Peyer's patch (tissue), 4 donors: ENCODE measurements around the gene CROCC.
"Not testable (repeated sequence)": the region's sequence is repeated elsewhere in the genome, so short reads cannot be mapped to it uniquely, and the experiment has no call there.

Source experiments
- POLR2A ChIP-seq, 2 donors: fragments of 450-650 bp; IDR thresholded peaks; one replicate each; pipeline ENCODE4 v1.5.1; 2017; ENCODE audit warnings: antibody characterized with exemption in 2 of 2, mild to moderate bottlenecking in 2 of 2, moderate library complexity in 2 of 2
- TF ChIP-seq, protein P1 (sequence below), 6 experiments: fragments of 450-650 bp in 4 of 6; fragments of 200-600 bp in 2 of 6; sonication (generic) in 1 of 6; IDR thresholded peaks; one replicate each; pipeline ENCODE4 v1.5.1; 2017 to 2019; ENCODE audit warnings: antibody characterized with exemption in 6 of 6, mild to moderate bottlenecking in 3 of 6, moderate library complexity in 1 of 6

- TF ChIP-seq, protein P1, sequence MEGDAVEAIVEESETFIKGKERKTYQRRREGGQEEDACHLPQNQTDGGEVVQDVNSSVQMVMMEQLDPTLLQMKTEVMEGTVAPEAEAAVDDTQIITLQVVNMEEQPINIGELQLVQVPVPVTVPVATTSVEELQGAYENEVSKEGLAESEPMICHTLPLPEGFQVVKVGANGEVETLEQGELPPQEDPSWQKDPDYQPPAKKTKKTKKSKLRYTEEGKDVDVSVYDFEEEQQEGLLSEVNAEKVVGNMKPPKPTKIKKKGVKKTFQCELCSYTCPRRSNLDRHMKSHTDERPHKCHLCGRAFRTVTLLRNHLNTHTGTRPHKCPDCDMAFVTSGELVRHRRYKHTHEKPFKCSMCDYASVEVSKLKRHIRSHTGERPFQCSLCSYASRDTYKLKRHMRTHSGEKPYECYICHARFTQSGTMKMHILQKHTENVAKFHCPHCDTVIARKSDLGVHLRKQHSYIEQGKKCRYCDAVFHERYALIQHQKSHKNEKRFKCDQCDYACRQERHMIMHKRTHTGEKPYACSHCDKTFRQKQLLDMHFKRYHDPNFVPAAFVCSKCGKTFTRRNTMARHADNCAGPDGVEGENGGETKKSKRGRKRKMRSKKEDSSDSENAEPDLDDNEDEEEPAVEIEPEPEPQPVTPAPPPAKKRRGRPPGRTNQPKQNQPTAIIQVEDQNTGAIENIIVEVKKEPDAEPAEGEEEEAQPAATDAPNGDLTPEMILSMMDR (IDR thresholded peaks at IDR 0.05), result not testable (repeated sequence)
- TF ChIP-seq POLR2A (IDR thresholded peaks at IDR 0.05), result not testable (repeated sequence)
These were observed 40.0 kb upstream of the CROCC start for GRCh38 chr1:16881742-16882141.
